GM18873 (cell line): Measurements from ENCODE around the gene ISM2.

Source experiments
- ATAC-seq: cut with Tn5 transposase; IDR thresholded peaks from one replicate; pipeline ENCODE4 v1.9.1; 2021; ENCODE audit warnings: mild to moderate bottlenecking, moderate library complexity, moderate number of reproducible peaks; ENCODE audit not compliant: unreplicated experiment, low FRiP score

Gene ISM2

GRCh38 chr14:77470224-77470870 lies 28.3 kb downstream of the ISM2 start:
- no peak for ATAC-seq

GRCh38 chr14:77469539-77469938 lies 29.1 kb downstream of the ISM2 start:
- no peak for ATAC-seq

- no peak for ATAC-seq
Measured at GRCh38 chr14:77469067-77469505, 29.5 kb downstream of the ISM2 start.

- no peak for ATAC-seq
Measured at GRCh38 chr14:77467801-77468200, 30.8 kb downstream of the ISM2 start.

GRCh38 chr14:77459072-77459723 lies 39.4 kb downstream of the ISM2 start:
- no peak for ATAC-seq

GRCh38 chr14:77458249-77458950 lies 40.2 kb downstream of the ISM2 start:
- peak; percentile 22 for ATAC-seq

GRCh38 chr14:77457522-77458248 lies 40.9 kb downstream of the ISM2 start, which contains the start of the genes AHSA1 and VIPAS39:
AHSA1 (plus strand) TSS chr14:77458093; CDS start chr14:77458190, 97 bp downstream.
VIPAS39 (minus strand) TSS chr14:77457601; CDS start chr14:77454102, 3,499 bp downstream.
- peak; percentile 84 for ATAC-seq

GRCh38 chr14:77457115-77457521 lies 41.5 kb downstream of the ISM2 start:
- no peak for ATAC-seq

GRCh38 chr14:77455966-77456640 lies 42.5 kb downstream of the ISM2 start:
- ATAC-seq, result no peak

- ATAC-seq, result no peak
Measured at GRCh38 chr14:77442196-77442595, 56.4 kb downstream of the ISM2 start.

GRCh38 chr14:77439861-77440260 lies 58.8 kb downstream of the ISM2 start:
- no peak for ATAC-seq

- no peak for ATAC-seq
Measured at GRCh38 chr14:77438596-77438995, 60.0 kb downstream of the ISM2 start.

GRCh38 chr14:77436042-77436441 lies 62.6 kb downstream of the ISM2 start:
- ATAC-seq, result no peak

- ATAC-seq, result no peak
Measured at GRCh38 chr14:77426396-77426795, 72.2 kb downstream of the ISM2 start.

GRCh38 chr14:77424862-77425261 lies 73.8 kb downstream of the ISM2 start:
- ATAC-seq, result no peak
